HEK293T (cell line): ENCODE results near the gene TNFAIP2.
A peak's percentile ranks its signal among the peaks of the same experiment; 100 is the strongest.

ENCODE experiments used
- CTCF ChIA-PET: fragments of 350-600 bp; formaldehyde crosslinking; extraction: SDS; loops from one replicate; lab custom pipeline; 2021; ENCODE audit warnings: antibody characterized with exemption, inconsistent platforms; lab: Yijun Ruan, JAX
- POLR2A ChIA-PET: fragments of 350-600 bp; formaldehyde crosslinking; extraction: SDS; loops from one replicate; lab custom pipeline; 2020; ENCODE audit warnings: antibody characterized with exemption, inconsistent platforms; lab: Yijun Ruan, JAX
- DNase-seq: peaks from one replicate; pipeline ENCODE4 v3.0.0; 2012; ENCODE audit warnings: mixed read lengths; ENCODE audit errors: extremely low spot score
- ARNT ChIP-seq: fragments of 450-650 bp; IDR thresholded peaks from 2 replicates; pipeline ENCODE4 v1.6.1; 2017; ENCODE audit warnings: mild to moderate bottlenecking
- BHLHE40 ChIP-seq: fragments of 450-650 bp; IDR thresholded peaks from 2 replicates; pipeline ENCODE4 v1.6.1; 2016; ENCODE audit warnings: mild to moderate bottlenecking, moderate library complexity, borderline replicate concordance
- CTBP1 ChIP-seq: fragments of 450-650 bp; IDR thresholded peaks from 2 replicates; pipeline ENCODE4 v1.6.1; 2016; ENCODE audit warnings: borderline replicate concordance
- ELF4 ChIP-seq: fragments of 450-650 bp; IDR thresholded peaks from 2 replicates; pipeline ENCODE4 v1.6.1; 2017; ENCODE audit warnings: antibody characterized with exemption
- FOXA1 ChIP-seq: fragments of 450-650 bp; IDR thresholded peaks from 2 replicates; pipeline ENCODE4 v1.6.1; 2016; ENCODE audit warnings: mild to moderate bottlenecking
- FOXK2 ChIP-seq: fragments of 450-650 bp; IDR thresholded peaks from 2 replicates; pipeline ENCODE4 v1.6.1; 2016; ENCODE audit warnings: mild to moderate bottlenecking
- FOXM1 ChIP-seq: fragments of 450-650 bp; IDR thresholded peaks from 2 replicates; pipeline ENCODE4 v1.6.1; 2017; ENCODE audit warnings: mild to moderate bottlenecking, borderline replicate concordance
- HDGF ChIP-seq: fragments of 450-650 bp; IDR thresholded peaks from 2 replicates; pipeline ENCODE4 v1.6.1; 2017; ENCODE audit warnings: antibody characterized with exemption, borderline replicate concordance
- L3MBTL2 ChIP-seq: fragments of 450-650 bp; conservative IDR thresholded peaks from 2 replicates; pipeline ENCODE4 v1.6.1; 2016; ENCODE audit warnings: mild to moderate bottlenecking
- LEF1 ChIP-seq: fragments of 450-650 bp; IDR thresholded peaks from 2 replicates; pipeline ENCODE4 v1.6.1; 2017; ENCODE audit warnings: mild to moderate bottlenecking, borderline replicate concordance
- NFRKB ChIP-seq: fragments of 450-650 bp; IDR thresholded peaks from 2 replicates; pipeline ENCODE4 v1.6.1; 2016; ENCODE audit warnings: mild to moderate bottlenecking, moderate library complexity
- PKNOX1 ChIP-seq: fragments of 450-650 bp; IDR thresholded peaks from 2 replicates; pipeline ENCODE4 v1.6.1; 2016
- SP1 ChIP-seq: fragments of 450-650 bp; IDR thresholded peaks from 2 replicates; pipeline ENCODE4 v1.6.1; 2017
- SUZ12 ChIP-seq: fragments of 450-650 bp; IDR thresholded peaks from 2 replicates; pipeline ENCODE4 v1.6.1; 2016; ENCODE audit warnings: mild to moderate bottlenecking
- TARDBP ChIP-seq: fragments of 450-650 bp; IDR thresholded peaks from 2 replicates; pipeline ENCODE4 v1.6.1; 2016
- ZNF384 ChIP-seq: fragments of 450-650 bp; IDR thresholded peaks from 2 replicates; pipeline ENCODE4 v1.6.1; 2016

TNFAIP2 gene

GRCh38 chr14:103101963-103102688 lies 21.1 kb upstream of the TNFAIP2 start:
- TF ChIP-seq FOXK2 (no peak), HDGF (no peak), ZNF384 (no peak), PKNOX1 (no peak), SP1 (no peak), FOXM1 (no peak), TARDBP (no peak), BHLHE40 (no peak), FOXA1 (no peak)

GRCh38 chr14:103102689-103103260 lies 20.5 kb upstream of the TNFAIP2 start:
- ChIA-PET POLR2A (no interaction called here), CTCF (interaction anchor here (4.3 kb wide), 1 partner anchor 189 kb away, joined by 36 read pairs; no protein-coding TSS in a partner anchor)
- TF ChIP-seq SUZ12 (no peak), PKNOX1 (no peak), L3MBTL2 (no peak), CTBP1 (no peak)
- DNase-seq: no peak

More at GRCh38 chr14:103101963-103102688, 21.1 kb upstream of the TNFAIP2 start:
- ChIA-PET POLR2A (no interaction called here), CTCF (no interaction called here)
- DNase-seq: no peak

DNA sequence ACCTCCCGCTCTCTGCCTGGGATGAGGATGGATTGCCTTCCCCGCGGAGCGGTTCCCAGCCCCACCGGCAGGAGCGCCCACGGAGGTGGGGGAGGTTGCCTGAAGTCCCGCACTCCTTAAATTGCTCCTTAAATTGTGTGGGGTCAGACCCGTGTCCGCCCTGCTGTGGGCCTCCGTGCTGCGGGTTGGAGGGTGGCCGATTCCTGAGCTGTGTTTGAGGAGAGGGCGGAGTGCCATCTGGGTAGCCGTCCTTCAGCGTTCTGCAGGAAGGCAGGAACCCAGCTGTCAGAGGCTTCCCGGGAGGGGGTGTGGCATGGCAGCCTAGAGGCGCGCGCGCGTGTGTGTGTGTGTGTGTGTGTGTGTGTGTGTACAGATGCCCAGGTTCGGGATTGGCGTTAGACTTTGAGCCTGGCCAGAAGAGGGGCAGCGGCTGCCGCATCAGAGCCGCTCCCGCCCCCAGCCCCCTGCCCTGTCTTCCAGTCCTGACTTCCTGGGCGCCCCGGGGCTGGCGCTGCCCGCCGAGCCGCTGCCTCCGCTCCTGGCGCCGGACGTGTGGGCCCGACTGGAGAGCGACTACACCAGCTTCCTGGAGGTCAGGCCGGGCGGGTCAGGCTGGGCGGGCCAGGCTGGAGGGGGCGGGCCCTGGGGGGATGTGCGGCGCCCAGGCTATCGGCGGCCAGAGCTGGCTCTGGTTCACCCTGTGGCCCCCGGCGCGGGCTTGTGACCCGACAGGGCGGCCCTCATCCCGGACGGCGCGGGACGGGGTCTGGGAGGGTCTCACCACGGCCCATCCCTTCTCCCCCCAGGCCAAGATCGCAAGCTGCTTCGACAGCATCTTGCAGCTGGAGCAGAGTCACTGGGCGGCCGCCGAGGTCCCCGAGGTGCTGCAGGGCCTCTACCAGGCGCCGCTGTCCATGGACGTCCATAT lies 19.5 kb upstream of the TNFAIP2 start:
- ChIA-PET POLR2A (no interaction called here), CTCF (interaction anchor here (0.8 to 4.3 kb wide), 11 partner anchors 8 to 191 kb away, joined by 3 to 36 read pairs (median 7); partner anchors contain the start of gene EXOC3L4)
- no peak for DNase-seq
- TF ChIP-seq NFRKB (no peak), FOXM1 (no peak), L3MBTL2 (no peak), ELF4 (no peak), SUZ12 (no peak), ARNT (no peak)

DNA sequence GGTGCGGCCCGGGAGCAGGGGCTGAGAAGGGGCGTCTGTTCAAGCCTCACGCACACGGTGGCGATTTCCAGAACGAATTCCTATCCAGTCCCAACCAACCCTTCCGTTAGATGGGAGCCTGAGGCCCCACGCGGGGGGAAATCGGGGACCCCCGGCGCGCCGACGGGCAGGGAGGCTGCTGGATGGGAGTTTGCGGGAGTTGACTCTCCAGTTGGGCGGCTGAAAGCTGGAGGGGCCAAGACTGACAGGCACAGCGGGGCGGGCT lies 18.9 kb upstream of the TNFAIP2 start:
- ChIA-PET CTCF (interaction anchor here (0.6 to 4.3 kb wide), 30 partner anchors 8 to 192 kb away, joined by 3 to 36 read pairs (median 6); partner anchors contain the start of gene EXOC3L4), POLR2A (no interaction called here)
- TF ChIP-seq ARNT (no peak), FOXK2 (no peak), ZNF384 (no peak), HDGF (no peak), L3MBTL2 (no peak), FOXM1 (no peak), PKNOX1 (no peak), ELF4 (no peak), CTBP1 (no peak), SUZ12 (no peak), SP1 (no peak), BHLHE40 (no peak)
- no peak for DNase-seq

GRCh38 chr14:103104654-103105452 lies 18.4 kb upstream of the TNFAIP2 start:
- DNase-seq: peak; percentile 87
- CTCF ChIA-PET: interaction anchor here (0.6 to 4.3 kb wide), 34 partner anchors 8 to 298 kb away, joined by 3 to 36 read pairs (median 4); partner anchors contain the start of gene EXOC3L4
- peak; percentile 76 for TF ChIP-seq TARDBP
- TF ChIP-seq NFRKB: no peak
- POLR2A ChIA-PET: interaction anchor here (0.7 to 0.9 kb wide), 2 partner anchors 190 to 229 kb away, joined by 3 read pairs; partner anchors contain the start of gene EIF5

GRCh38 chr14:103105580-103106150 lies 17.6 kb upstream of the TNFAIP2 start:
- ChIA-PET CTCF (interaction anchor here (0.6 to 4.3 kb wide), 25 partner anchors 10 to 297 kb away, joined by 3 to 36 read pairs (median 6); partner anchors contain the start of gene EXOC3L4), POLR2A (interaction anchor here (0.7 to 0.9 kb wide), 2 partner anchors 189 to 228 kb away, joined by 3 read pairs; partner anchors contain the start of gene EIF5)
- no peak for DNase-seq
- TF ChIP-seq ARNT: no peak
- no peak for TF ChIP-seq FOXM1
- no peak for TF ChIP-seq FOXK2
- no peak for TF ChIP-seq SP1
- no peak for TF ChIP-seq ZNF384
- no peak for TF ChIP-seq BHLHE40
- no peak for TF ChIP-seq L3MBTL2
- no peak for TF ChIP-seq CTBP1
- TF ChIP-seq HDGF: no peak
- TF ChIP-seq NFRKB: no peak
- TF ChIP-seq FOXA1: no peak
- no peak for TF ChIP-seq SUZ12
- TF ChIP-seq LEF1: no peak
- TF ChIP-seq PKNOX1: no peak
- no peak for TF ChIP-seq ELF4
- TF ChIP-seq TARDBP: no peak
